MM.1S (cell line): ENCODE data around the gene DAZAP1.
"Not testable (repeated sequence)": the region's sequence is repeated elsewhere in the genome, so short reads cannot be mapped to it uniquely, and the experiment has no call there.

ENCODE experiments used
- DNase-seq: peaks from one replicate; pipeline ENCODE4 v3.0.0-alpha.2; 2015
- H2AFZ ChIP-seq: fragments of 300-600 bp; sonication (generic); 2 replicates; pipeline ENCODE4 v1.6.0; 2016; ENCODE audit warnings: antibody characterized with exemption, low read length
- H3F3A ChIP-seq: fragments of 300-600 bp; sonication (generic); 2 replicates; pipeline ENCODE4 v1.6.1; 2016; ENCODE audit warnings: mild to moderate bottlenecking, antibody characterized with exemption, low read length, moderate library complexity, mixed read lengths; ENCODE audit not compliant: insufficient read depth
- H3K27ac ChIP-seq: fragments of 300-600 bp; sonication (generic); 2 replicates; pipeline ENCODE4 v1.5.1; 2016; ENCODE audit warnings: mild to moderate bottlenecking, low read length
- H3K27me3 ChIP-seq: fragments of 300-600 bp; sonication (generic); replicated peaks from 2 replicates; pipeline ENCODE4 v1.6.0; 2016; ENCODE audit warnings: low read length; ENCODE audit not compliant: insufficient read depth
- H3K36me3 ChIP-seq: fragments of 300-600 bp; sonication (generic); replicated peaks from 2 replicates; pipeline ENCODE4 v1.6.1; 2016; ENCODE audit warnings: mild to moderate bottlenecking, low read length, mixed read lengths; ENCODE audit not compliant: insufficient read depth
- H3K4me1 ChIP-seq: fragments of 300-600 bp; sonication (generic); 2 replicates; pipeline ENCODE4 v1.6.1; 2016; ENCODE audit warnings: low read length, mixed read lengths
- H3K4me2 ChIP-seq: fragments of 300-600 bp; sonication (generic); 2 replicates; pipeline ENCODE4 v1.6.0; 2016; ENCODE audit warnings: low read depth, low read length
- H3K4me3 ChIP-seq: fragments of 300-600 bp; sonication (generic); 2 replicates; pipeline ENCODE4 v1.5.1; 2016; ENCODE audit warnings: low read length, mixed read lengths
- H3K79me2 ChIP-seq: fragments of 300-600 bp; sonication (generic); 2 replicates; pipeline ENCODE4 v1.6.1; 2016; ENCODE audit warnings: mixed run types, low read length, mixed read lengths
- H3K9ac ChIP-seq: fragments of 300-600 bp; sonication (generic); 2 replicates; pipeline ENCODE4 v1.6.1; 2016; ENCODE audit warnings: low read length, mixed read lengths
- H3K9me2 ChIP-seq: fragments of 300-600 bp; sonication (generic); replicated peaks from 2 replicates; pipeline ENCODE4 v1.6.1; 2016; ENCODE audit warnings: mild to moderate bottlenecking, low read length, mixed read lengths; ENCODE audit not compliant: insufficient read depth
- H3K9me3 ChIP-seq: fragments of 300-600 bp; sonication (generic); replicated peaks from 2 replicates; pipeline ENCODE4 v1.6.1; 2016; ENCODE audit warnings: mild to moderate bottlenecking, low read length, mixed read lengths; ENCODE audit not compliant: insufficient read depth
- H4K20me1 ChIP-seq: fragments of 300-600 bp; sonication (generic); 2 replicates; pipeline ENCODE4 v1.6.1; 2016; ENCODE audit warnings: mild to moderate bottlenecking, low read length, moderate library complexity, mixed read lengths; ENCODE audit not compliant: insufficient read depth
- CTCF ChIP-seq: fragments of 300-600 bp; sonication (generic); IDR thresholded peaks from 2 replicates; pipeline ENCODE4 v1.5.1; 2016; ENCODE audit warnings: antibody characterized with exemption, low read length, mixed read lengths
- EZH2 ChIP-seq: fragments of 300-600 bp; sonication (generic); optimal IDR thresholded peaks from 2 replicates; pipeline ENCODE3; 2017; ENCODE audit warnings: low read depth, mild to moderate bottlenecking, antibody characterized with exemption, low read length, mixed read lengths
- EZH2phosphoT487 ChIP-seq: fragments of 300-600 bp; sonication (generic); IDR thresholded peaks from 2 replicates; pipeline ENCODE4 v1.6.1; 2018; ENCODE audit warnings: antibody characterized with exemption, low read length

The DAZAP1 gene

GRCh38 chr19:1438933-1439354 lies 31.6 kb downstream of the DAZAP1 start:
- peak overlapping the region; percentile 93 for H3K9ac ChIP-seq
- no peak overlapping the region for H2AFZ ChIP-seq
- H3K36me3 ChIP-seq, result peaks cover 14% of the 10 kb centered on the region
- H3K4me1 ChIP-seq, result peaks cover 39% of the 10 kb centered on the region
- H3K4me2 ChIP-seq, result peak overlapping the region; percentile 56
- H3K9me2 ChIP-seq, result no peaks in the 10 kb centered on the region
- no peaks in the 10 kb centered on the region for H3K27me3 ChIP-seq
- no peaks in the 10 kb centered on the region for H3K9me3 ChIP-seq
- DNase-seq, result no peak
- peak overlapping the region; percentile 78 for H3K4me3 ChIP-seq
- H3F3A ChIP-seq, result peaks cover 73% of the 10 kb centered on the region
- H3K79me2 ChIP-seq, result peaks cover 35% of the 10 kb centered on the region
- TF ChIP-seq EZH2, result no peak
- TF ChIP-seq CTCF, result no peak
- no peak for TF ChIP-seq EZH2phosphoT487
- peaks cover 22% of the 10 kb centered on the region for H4K20me1 ChIP-seq
- H3K27ac ChIP-seq, result peak overlapping the region; percentile 58; the same call in 1 of the 2 replicates

- not testable (repeated sequence) for H2AFZ ChIP-seq, DNase-seq, H3K27ac ChIP-seq, H3K9me3 ChIP-seq, H3K27me3 ChIP-seq, H3K9me2 ChIP-seq
- Histone ChIP-seq H3K4me2 (peak overlapping the region; percentile 56), H3K9ac (peak overlapping the region; percentile 93), H3K36me3 (peaks cover 14% of the 10 kb centered on the region), H3K79me2 (peaks cover 32% of the 10 kb centered on the region), H3F3A (peaks cover 75% of the 10 kb centered on the region), H3K4me3 (peak overlapping the region; percentile 78), H4K20me1 (peaks cover 22% of the 10 kb centered on the region), H3K4me1 (peaks cover 44% of the 10 kb centered on the region)
These were observed 32.4 kb downstream of the DAZAP1 start for GRCh38 chr19:1439525-1440417.

- Histone ChIP-seq H2AFZ (no peak overlapping the region), H3K27me3 (peaks cover 2% of the 10 kb centered on the region; the same call in 1 of the 2 replicates), H3K4me1 (peaks cover 47% of the 10 kb centered on the region), H3K27ac (no peak overlapping the region), H3K79me2 (peaks cover 32% of the 10 kb centered on the region), H3K9me3 (no peaks in the 10 kb centered on the region), H3K36me3 (peaks cover 14% of the 10 kb centered on the region), H3K9me2 (no peaks in the 10 kb centered on the region), H4K20me1 (peaks cover 22% of the 10 kb centered on the region), H3F3A (peaks cover 79% of the 10 kb centered on the region), H3K4me3 (no peak overlapping the region), H3K4me2 (peak overlapping the region; percentile 56; the same call in 1 of the 2 replicates), H3K9ac (no peak overlapping the region)
- DNase-seq, result no peak
- TF ChIP-seq EZH2phosphoT487 (no peak), CTCF (no peak), EZH2 (no peak)
These were observed 33.0 kb downstream of the DAZAP1 start for GRCh38 chr19:1440418-1440801.

GRCh38 chr19:1441022-1441426 lies 33.6 kb downstream of the DAZAP1 start:
- peaks cover 22% of the 10 kb centered on the region for H4K20me1 ChIP-seq
- no peak overlapping the region for H3K4me3 ChIP-seq
- DNase-seq, result no peak
- peaks cover 32% of the 10 kb centered on the region for H3K79me2 ChIP-seq
- no peak overlapping the region for H3K9ac ChIP-seq
- H3F3A ChIP-seq, result peaks cover 74% of the 10 kb centered on the region
- H3K36me3 ChIP-seq, result peaks cover 14% of the 10 kb centered on the region
- no peak overlapping the region for H3K27ac ChIP-seq
- no peaks in the 10 kb centered on the region for H3K9me2 ChIP-seq
- H3K9me3 ChIP-seq, result no peaks in the 10 kb centered on the region
- no peak overlapping the region for H2AFZ ChIP-seq
- H3K4me1 ChIP-seq, result peaks cover 49% of the 10 kb centered on the region
- H3K27me3 ChIP-seq, result peaks cover 5% of the 10 kb centered on the region; the same call in 1 of the 2 replicates
- TF ChIP-seq EZH2, result no peak
- TF ChIP-seq CTCF, result no peak
- no peak for TF ChIP-seq EZH2phosphoT487
- H3K4me2 ChIP-seq, result no peak overlapping the region
